Limb (tissue), 2 donors: ENCODE measurements around the gene HOXC5.

Source experiments
- DNase-seq, 2 donors: peaks; one replicate each; pipeline ENCODE4 v3.0.0-alpha.2; 2016; ENCODE audit errors: extremely low spot score in 2 of 2

HOXC5 gene

DNA sequence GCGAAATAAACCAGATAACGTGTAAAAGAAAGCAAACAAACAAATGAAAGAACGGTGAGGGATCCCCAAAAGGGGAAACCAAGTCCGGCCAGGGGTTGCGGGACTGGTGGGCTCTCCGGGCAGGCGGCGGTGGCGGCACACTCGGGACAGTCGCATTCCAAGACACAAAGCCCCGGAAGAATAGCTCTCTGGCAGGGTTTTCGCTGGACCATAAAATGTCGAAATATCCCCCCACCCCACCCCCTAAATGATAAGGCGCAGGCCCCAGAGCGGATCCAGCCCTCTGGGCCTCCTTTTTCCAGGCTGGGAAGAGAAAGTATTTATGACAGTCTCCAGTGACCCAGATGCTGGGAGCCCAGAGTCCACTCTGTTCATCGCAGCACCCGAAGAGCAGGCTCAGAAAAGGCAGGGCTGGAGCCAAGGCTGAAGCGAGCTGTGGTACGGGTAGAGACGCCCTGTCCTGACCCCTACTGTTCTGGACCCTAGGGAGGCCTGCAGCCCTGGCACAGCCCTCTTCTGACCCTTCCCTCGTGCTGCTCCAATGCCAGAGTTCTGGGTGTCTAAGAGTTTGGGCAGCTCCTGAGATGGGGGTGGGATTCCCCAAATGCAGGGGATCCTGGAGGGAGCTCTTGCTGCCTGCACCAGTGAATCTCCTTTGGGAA lies 26.2 kb upstream of the HOXC5 start:
- DNase-seq: no peak

DNA sequence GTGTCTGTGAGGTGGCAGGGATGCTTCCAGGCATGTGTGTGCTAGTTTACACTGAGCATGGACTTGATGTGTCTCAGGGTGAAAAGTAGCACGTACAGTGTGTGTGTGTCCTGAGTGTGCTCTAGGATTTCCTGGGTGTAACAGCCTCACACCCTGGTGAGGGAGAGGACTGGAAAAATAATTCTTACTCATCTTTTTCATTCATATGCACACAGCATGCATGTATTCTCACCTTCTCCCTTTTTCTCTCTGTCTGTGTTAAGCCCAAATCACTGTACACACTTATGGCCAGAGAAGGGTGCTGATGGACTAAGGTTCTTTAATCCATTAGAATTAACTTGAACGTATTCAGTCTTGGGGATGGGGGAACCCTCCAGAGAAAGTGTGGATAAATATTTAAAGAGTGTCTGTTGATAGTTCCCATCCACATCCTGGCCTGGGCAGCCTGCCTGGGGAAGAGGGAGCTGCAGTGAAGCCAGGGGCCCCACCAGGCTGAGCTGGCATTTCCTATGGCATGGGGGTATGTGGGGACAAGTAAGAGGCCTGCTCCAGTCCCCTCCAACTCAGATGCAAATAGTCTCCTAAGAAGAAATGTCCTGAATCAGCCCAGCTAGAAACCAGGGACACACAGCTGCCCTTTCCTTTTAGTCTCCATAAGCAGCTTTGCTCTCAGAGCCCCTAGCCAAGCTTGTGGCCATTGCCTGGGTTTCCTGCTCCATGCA lies 25.2 kb upstream of the HOXC5 start:
- no peak for DNase-seq

DNA sequence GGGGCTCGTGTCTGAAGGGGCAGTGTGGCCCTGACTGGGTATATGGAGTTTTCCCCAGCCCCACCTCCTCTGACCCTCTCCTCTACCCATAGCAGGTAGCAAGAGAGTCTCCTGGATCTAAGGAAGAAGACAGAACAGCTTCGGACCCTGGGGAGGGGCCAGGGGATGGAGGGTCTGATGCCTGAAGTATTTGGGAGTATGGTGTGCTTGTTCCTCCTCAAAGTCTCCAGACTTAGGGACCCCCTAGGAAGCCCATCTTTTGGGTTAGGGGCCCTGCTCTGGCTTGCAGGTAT lies 24.6 kb upstream of the HOXC5 start:
- no peak for DNase-seq

DNA sequence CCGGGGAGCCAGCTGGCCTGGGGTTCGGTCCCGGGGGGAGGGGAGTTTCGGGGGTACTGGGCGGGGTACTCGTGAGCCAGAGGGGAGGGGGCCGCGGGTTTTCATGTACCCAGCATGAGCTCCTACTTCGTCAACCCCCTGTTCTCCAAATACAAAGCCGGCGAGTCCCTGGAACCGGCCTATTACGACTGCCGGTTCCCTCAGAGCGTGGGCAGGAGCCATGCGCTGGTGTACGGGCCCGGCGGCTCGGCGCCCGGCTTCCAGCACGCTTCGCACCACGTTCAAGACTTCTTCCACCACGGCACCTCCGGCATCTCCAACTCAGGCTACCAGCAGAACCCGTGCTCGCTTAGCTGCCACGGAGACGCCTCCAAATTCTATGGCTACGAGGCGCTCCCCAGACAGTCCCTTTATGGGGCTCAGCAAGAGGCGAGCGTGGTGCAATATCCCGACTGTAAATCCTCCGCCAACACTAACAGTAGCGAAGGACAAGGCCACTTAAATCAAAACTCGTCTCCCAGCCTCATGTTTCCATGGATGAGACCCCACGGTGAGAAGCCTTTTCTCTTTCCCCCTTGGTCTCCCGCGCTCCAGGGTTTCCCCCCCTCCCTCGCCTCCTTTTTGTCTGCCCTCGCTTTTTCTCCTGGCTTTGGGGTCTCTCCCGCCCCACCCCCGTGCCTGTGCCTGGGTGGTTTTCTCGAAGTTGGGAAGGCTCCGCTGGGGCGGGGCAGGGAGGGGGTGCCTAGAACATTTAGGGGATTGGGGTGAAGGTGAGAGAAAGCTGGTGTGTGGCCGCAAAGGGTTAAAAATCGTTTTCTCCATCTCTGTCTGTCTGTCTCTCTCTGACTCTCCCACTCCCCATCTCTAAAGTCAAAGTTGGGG lies 23.4 kb upstream of the HOXC5 start:
- DNase-seq: peak in 1 of 2 donors; percentile 77

DNA sequence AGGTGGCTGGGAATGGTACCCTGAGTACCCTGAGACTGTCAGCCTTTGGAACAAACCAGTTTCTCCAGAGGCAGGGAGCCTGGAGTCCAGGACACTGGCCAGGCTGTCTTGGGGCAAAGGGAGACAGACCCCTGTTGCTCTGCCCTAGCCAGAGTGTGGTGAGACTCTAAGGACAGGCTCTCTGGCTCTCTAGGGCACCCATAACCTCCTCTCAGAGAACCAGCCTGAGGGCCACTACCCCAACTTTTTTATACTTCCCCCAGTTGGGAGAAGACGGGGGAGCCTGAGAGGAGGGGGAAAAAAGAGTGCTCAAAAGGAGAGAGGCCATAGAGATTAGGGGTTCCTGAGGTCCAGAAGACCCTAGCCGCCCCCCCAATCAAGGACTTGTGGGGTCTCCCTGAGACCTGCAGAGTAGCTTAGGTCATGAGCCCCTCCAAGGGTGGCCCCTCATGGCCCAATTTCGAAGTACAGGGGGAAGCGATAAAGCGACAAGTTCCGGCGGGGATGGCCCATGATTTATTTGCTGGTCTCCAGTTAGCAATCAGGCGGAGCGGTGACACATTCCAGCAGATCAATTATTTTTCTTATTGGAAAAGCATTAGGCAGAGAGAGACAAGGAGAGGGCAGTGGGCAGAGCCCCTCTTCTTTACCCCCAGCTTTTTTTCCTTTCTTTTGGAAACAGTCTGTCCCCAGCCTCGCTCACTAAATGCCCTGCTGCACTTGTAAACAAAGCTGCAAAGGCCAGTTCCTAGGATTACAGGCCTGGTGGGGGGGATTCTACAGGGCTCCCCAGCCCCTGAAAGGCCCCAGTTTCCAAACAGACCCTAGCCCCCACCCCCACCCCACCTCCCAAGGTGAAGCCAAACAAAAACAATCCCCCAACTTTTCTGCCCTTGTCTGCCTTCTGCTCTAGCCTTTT lies 22.5 kb upstream of the HOXC5 start:
- no peak for DNase-seq

DNA sequence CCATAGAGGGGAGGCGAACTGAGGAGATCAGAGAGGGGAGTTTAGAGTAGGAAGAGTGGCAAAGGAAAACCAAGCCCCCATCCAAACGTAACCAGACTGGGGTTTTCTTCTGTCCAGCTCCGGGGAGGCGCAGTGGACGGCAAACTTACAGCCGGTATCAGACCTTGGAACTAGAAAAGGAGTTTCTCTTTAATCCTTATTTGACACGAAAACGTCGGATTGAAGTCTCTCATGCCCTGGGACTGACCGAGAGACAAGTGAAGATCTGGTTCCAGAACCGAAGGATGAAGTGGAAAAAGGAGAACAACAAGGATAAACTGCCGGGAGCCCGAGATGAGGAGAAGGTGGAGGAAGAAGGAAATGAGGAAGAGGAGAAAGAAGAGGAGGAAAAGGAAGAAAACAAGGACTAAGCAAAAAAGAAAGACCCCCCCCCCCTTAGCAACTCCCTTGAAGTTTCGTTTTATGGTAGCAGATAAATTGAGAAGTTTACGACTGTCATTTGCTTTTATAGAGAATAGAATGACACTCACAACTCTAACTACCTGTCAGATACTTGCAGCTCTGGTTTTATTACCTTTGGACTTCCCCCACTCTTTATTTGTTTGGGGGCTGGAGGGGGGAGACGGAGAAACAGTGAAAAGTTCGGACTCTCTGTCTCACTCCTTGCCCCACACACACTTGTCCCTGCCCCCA lies 21.7 kb upstream of the HOXC5 start:
- no peak for DNase-seq

DNA sequence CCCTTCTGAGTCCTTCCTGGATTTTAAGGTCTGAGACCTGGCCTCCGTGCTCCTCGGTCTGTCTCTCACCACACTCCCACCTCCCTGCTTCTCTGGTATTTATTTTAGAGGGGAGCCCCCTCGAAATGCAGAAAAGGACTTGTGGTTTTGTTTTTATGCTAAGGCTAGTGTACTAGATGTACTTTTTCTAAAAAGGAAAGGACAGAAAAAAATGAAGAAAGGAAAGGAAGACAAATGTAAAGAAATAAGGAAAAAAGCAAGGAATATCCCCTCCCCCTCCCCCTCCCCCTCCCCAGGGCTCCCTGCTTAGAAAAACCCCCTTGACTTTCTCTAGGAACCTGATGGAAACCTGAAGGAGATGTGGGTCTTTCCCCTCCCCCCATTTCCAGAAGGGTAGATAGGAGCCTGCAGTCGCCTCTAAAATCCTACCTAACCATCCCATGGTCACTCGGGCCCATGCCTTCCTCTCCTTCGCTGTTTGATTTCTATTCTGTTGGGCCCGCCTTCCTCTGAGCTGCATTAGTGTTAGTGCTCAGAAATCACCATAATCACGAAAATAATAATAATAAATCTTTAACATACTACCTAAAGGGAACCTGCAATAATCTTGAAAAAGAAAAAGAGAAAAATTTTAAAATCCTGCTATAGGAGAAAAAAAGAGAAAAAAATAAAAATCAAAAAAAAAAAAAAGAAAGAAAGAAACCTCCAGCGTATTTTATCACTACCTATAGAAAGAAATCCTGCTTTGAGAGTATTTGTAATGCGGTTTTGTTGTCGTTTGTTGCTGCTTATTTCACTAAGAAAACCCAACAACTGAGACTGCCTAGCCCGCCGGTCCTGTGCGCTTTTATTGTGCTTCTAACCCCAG lies 21.0 kb upstream of the HOXC5 start:
- DNase-seq: no peak

DNA sequence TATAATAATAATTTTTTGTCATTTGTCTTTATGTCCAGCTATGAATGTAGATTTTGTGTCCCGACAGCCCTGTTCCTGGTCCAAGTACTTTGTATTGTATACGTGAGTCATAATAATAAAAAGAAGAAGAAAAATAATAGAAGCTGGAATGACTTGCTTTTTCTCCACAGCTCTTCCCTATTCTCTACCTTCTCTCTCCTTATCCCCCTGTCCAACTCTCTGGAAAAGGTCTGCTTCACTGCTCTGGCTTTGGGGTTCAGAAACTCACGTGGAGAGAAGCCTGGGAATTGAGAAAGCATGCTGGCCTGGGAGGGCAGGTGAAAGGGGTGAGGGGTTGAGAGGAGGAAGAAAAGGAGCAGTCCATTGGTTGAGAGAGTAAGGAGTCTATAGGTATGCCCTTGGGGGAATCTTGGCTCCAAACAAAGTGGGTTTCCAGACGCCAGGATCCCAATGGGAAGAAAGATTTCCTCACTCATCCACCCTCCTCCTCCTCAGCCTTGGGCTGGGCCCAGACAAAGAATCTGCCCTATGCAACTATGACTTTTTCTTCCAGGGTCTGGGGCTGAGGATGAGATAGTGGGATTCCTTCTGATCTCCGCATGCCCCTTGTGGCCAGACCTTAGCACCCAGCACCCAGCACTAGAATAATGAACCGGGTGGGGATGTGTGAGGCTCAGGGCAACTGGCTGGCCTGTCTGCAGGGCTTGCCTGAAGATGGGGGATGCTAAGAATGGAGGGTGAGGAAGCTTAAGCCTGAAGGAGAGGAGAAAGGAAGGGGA lies 20.0 kb upstream of the HOXC5 start:
- no peak for DNase-seq

DNA sequence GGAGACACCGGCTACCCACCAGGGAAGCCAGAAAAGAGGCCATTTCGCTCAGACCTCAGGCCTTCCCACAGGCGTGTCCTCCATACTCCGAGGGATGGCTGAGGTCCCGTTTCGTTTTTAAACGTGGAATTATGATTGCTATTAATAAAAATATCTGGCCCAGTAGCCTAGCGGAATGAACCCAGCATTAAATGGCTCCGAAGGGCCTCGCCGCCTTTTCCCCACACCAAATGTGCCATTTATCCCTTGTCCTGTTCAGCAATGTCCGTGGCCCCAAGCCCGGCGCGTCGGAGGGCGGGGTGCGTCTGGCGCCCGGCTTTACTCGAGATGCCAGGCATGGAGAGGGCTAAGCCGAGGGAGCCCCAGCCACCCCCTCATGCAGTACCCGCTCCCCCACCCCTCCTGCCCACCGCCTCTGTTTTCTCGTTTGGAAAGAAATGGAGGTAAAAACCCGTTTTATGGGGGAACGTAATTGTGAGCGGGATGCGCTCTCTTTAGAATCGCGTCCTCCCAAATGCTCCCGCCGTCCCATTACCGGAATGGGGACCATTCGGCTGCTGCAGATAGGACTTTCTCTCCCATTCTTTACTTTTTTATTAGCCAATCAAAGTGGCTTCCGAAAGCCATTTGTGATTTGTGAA lies 18.4 kb upstream of the HOXC5 start:
- no peak for DNase-seq

DNA sequence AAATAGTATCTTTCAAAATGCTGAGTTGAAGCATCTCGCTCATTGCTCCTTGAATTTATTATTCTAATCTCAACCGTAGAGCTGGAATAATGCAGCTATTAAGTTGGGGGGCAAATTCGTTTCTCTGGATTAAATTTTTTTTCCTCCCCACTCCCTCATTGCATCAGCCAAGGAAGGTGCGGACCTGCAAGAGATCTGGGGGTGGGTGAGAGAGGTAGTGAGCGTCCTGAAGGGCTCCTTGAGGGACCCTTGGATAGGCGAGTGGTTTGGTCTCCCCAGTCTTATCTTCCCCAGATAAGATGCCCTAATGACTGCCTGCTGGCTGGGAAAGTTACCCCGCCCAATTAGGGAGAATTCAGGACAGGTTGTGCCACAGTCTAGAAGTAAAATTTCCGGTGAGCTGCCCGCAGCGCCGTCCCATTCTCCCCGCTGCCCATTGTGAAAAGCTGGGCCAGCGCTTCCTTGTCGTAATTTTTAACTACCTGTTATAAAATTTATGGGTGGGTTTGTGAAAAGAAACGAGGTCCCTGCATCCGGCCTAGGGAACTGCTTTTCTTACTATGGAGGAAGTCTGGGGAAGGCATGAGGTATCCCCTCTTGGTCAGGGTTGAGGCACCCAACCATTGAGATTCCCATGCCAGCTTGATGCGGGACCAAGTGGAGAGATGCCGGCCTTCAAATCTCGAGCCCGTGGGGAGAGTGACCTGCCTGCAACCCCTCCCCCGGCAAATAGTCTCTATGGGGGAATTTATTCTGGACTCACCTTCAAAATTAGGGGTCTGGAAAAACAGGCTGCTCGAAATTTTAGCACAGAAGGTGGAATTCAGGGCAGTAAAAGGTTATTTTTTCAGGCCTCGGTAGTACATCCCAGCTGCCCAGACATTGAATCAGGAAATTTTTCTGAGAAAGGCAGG lies 17.6 kb upstream of the HOXC5 start:
- DNase-seq: no peak

DNA sequence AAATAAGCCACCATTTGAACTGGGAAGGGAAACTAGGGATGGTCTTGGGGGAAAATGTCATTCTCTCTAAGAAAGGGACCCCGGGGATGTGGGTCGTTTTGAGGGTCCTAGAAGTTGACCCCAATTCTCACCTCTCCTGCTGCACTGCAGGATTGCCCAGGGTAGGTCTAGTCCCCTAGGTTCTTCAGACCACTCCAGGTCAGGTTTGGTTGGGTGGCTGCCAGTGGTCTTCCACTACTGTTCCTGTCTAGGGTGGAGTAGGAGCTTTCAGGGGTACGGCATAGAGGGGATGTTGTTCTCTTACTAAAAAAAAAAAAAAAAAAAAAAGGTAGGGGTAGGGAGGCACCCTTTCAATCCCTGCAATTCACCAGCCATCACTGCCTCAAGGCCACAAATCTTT lies 16.8 kb upstream of the HOXC5 start:
- no peak for DNase-seq

DNA sequence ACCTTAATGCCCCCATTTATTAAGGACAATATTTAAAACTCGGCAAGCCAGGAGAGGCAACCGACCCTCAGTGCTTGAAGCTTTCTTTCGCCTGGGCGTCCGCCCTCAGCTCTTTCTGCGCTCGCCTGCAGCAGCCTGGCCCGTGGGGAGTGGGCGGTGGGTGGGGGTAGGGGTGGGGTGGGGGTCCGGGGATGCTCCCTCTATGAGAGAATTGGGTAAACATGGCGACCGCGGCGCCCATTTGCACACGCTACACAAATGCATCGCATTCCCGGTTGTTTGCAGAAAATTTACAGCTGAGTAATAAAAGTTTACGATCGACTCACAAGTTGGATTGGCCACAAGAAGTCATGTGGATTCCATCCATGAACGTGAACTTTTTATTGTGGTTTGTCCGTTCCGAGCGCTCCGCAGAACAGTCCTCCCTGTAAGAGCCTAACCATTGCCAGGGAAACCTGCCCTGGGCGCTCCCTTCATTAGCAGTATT lies 16.3 kb upstream of the HOXC5 start:
- peak; percentile 64 to 79 for DNase-seq

DNA sequence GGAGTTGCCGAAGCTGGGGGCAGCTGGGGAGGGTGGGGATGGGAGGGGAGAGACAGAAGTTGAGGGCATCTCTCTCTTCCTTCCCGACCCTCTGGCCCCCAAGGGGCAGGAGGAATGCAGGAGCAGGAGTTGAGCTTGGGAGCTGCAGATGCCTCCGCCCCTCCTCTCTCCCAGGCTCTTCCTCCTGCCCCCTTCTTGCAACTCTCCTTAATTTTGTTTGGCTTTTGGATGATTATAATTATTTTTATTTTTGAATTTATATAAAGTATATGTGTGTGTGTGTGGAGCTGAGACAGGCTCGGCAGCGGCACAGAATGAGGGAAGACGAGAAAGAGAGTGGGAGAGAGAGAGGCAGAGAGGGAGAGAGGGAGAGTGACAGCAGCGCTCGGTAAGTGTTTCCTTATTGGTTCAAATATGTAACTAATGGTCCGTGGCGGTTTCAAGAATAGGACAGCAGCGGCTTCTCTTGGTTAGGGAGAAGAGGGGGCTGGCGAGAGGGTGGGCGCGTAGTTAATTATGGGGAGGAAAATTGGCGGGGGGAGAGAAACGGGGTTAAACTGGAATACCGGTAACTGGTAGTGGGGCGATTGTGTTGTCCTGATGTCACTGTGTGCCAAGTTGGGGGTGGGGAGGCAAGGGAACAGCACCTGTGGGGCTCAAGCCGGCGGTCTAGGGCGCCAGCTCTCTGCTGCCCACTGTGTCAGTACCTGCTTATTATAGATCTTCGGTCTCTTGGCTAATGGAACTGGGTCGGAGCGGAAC lies 15.6 kb upstream of the HOXC5 start:
- DNase-seq: peak in 1 of 2 donors; percentile 70

DNA sequence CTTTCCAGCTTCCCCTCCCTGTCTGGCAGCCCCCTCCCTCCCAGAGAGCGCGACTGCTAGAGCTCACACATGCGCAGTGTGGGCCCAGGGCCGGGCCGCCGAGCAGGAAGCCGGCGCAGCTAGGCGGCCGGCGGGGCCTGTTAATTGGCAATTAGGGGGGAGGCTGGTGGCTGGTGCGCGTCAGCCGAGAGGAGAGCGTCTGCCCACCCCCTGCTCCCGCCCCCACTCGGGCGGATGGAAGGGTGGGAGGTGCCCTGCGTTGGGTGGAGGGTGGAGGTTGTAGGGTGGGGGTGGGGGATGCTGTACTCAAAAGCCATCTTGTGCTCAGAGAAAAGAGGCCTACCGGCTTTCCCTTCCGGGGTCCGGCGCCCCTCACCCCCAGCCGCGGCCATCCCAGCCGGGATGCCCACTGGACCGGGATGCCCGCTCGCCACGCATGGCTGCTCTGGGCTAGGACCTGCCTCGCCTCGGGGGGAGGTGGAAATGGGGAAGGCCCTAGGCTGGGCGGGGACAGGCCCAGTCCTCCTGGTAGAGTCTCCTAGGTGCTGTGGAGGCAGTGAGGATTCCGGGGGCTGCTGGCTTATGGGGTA lies 14.9 kb upstream of the HOXC5 start:
- peak; percentile 89 to 93 for DNase-seq

DNA sequence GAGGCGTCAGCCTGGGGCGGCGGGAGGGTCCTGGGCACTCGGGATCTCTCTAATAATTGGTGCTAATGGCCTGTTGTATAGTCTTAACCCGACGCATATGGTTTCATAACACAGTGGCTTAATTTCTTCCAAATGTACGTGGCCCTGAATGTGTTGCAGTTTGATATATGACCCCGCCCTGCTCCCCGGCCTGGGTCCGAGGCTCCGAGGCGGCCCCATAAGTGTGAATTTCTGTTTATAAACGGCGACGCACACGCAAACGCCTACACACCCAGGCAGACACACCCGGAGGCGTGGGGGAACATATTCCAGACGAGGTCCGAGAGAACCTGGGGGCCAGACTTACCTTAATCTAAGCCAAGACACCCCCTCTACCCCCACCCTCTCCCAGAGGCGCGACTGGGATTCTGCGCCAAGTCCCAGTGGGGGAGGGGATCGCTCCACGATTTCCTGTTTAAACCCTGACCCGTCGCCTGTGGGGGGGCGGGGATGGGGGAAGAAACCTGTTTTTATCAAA lies 14.3 kb upstream of the HOXC5 start:
- peak in 1 of 2 donors; percentile 79 for DNase-seq
